Fibroblast of mammary gland (primary cell): ENCODE data around the gene TRIM39.

Experiments used
- DNase-seq: peaks from one replicate; pipeline ENCODE4 v3.0.0-alpha.2; 2010; ENCODE audit warnings: low read depth
- H3K4me3 ChIP-seq: 2 replicates; pipeline ENCODE4 v1.5.1; 2011; ENCODE audit warnings: low read depth, mild to moderate bottlenecking, low read length, moderate library complexity; ENCODE audit not compliant: control insufficient read depth
- CTCF ChIP-seq: conservative IDR thresholded peaks from 2 replicates; pipeline ENCODE4 v1.5.1; 2011; ENCODE audit warnings: low read depth, low read length, inconsistent platforms; ENCODE audit not compliant: control insufficient read depth, insufficient read depth

The TRIM39 gene

GRCh38 chr6:30349421-30350177, 22.9 kb downstream of the TRIM39 start:
- no peak for DNase-seq
- H3K4me3 ChIP-seq = no peak overlapping the region
- peak; percentile 8 for TF ChIP-seq CTCF

GRCh38 chr6:30350524-30350923, 23.8 kb downstream of the TRIM39 start:
- TF ChIP-seq CTCF = no peak
- peak; percentile 36 for DNase-seq
- no peak overlapping the region for H3K4me3 ChIP-seq

GRCh38 chr6:30352550-30352949, 25.8 kb downstream of the TRIM39 start:
- H3K4me3 ChIP-seq = no peak overlapping the region
- DNase-seq = no peak
- TF ChIP-seq CTCF = no peak

GRCh38 chr6:30355281-30355680, 28.6 kb downstream of the TRIM39 start:
- no peak overlapping the region for H3K4me3 ChIP-seq
- no peak for TF ChIP-seq CTCF
- no peak for DNase-seq

GRCh38 chr6:30356536-30356935, 29.8 kb downstream of the TRIM39 start:
- TF ChIP-seq CTCF = no peak
- no peak for DNase-seq
- H3K4me3 ChIP-seq = no peak overlapping the region

GRCh38 chr6:30357678-30358540, 31.2 kb downstream of the TRIM39 start:
- peak overlapping the region; percentile 34 for H3K4me3 ChIP-seq
- TF ChIP-seq CTCF = peak; percentile 83
- DNase-seq = peak; percentile 79
